Keratinocyte (primary cell): ENCODE results near the gene PLAAT5. TPM values are rescaled to one million over a fixed set of nuclear protein-coding genes. Genes with fewer than 3 reads are reported as not detected.

ENCODE experiments used
- DNase-seq: peaks from one replicate; pipeline ENCODE4 v3.0.0-alpha.2; 2011; ENCODE audit warnings: low read depth, missing footprints, low spot score
- FAIRE-seq: peaks from 2 replicates; lab custom pipeline; 2011; peaks lifted over from hg19 to GRCh38; lab: Jason Lieb, UNC
- H2AFZ ChIP-seq: 2 replicates; pipeline ENCODE4 v1.6.0; 2012; ENCODE audit warnings: low read length, control low read depth, inconsistent platforms; ENCODE audit not compliant: control insufficient read depth
- H3K27ac ChIP-seq: 2 replicates; pipeline ENCODE4 v1.5.1; 2011; ENCODE audit warnings: low read length; ENCODE audit not compliant: control insufficient read depth, insufficient read depth
- H3K27me3 ChIP-seq: 3 replicates; pipeline ENCODE4 v1.6.0; 2011; ENCODE audit warnings: low read length; ENCODE audit not compliant: control insufficient read depth, insufficient read depth; ENCODE audit errors: extremely low read depth
- H3K36me3 ChIP-seq, 2 experiments: 2 replicates in 1 of 2; 3 replicates in 1 of 2; pipeline ENCODE4 v1.5.1; 2011; ENCODE audit warnings: low read length in 2 of 2, mild to moderate bottlenecking in 1 of 2; ENCODE audit not compliant: control insufficient read depth in 2 of 2, insufficient read depth in 2 of 2; ENCODE audit errors: extremely low read depth in 1 of 2
- H3K4me1 ChIP-seq: 3 replicates; pipeline ENCODE4 v1.5.1; 2011; ENCODE audit warnings: low read length; ENCODE audit not compliant: control insufficient read depth, insufficient read depth; ENCODE audit errors: extremely low read depth
- H3K4me2 ChIP-seq: 3 replicates; pipeline ENCODE4 v1.6.0; 2011; ENCODE audit warnings: low read depth, low read length; ENCODE audit not compliant: control insufficient read depth, insufficient read depth; ENCODE audit errors: extremely low read depth
- H3K4me3 ChIP-seq, 3 experiments: fragments of 200-600 bp in 1 of 3; sonication (generic) in 1 of 3; 2 replicates in 2 of 3; 3 replicates in 1 of 3; pipeline ENCODE4 v1.5.1; 2011 to 2016; ENCODE audit warnings: low read length in 3 of 3, mild to moderate bottlenecking in 3 of 3, control low read depth in 2 of 3, inconsistent platforms in 1 of 3, low read depth in 1 of 3, mixed read lengths in 1 of 3, mixed run types in 1 of 3, moderate library complexity in 1 of 3; ENCODE audit not compliant: control insufficient read depth in 2 of 3, insufficient read depth in 2 of 3; ENCODE audit errors: extremely low read depth in 1 of 3
- H3K79me2 ChIP-seq: 2 replicates; pipeline ENCODE4 v1.6.0; 2012; ENCODE audit warnings: low read length; ENCODE audit not compliant: control insufficient read depth, insufficient read depth
- H3K9ac ChIP-seq: 3 replicates; pipeline ENCODE4 v1.6.0; 2011; ENCODE audit warnings: low read length; ENCODE audit not compliant: control insufficient read depth, insufficient read depth; ENCODE audit errors: extremely low read depth
- H3K9me1 ChIP-seq: 3 replicates; pipeline ENCODE4 v1.6.0; 2011; ENCODE audit warnings: low read length; ENCODE audit not compliant: control insufficient read depth, insufficient read depth; ENCODE audit errors: extremely low read depth
- H3K9me3 ChIP-seq: 2 replicates; pipeline ENCODE4 v1.5.1; 2012; ENCODE audit warnings: low read depth, low read length; ENCODE audit not compliant: control insufficient read depth
- H4K20me1 ChIP-seq: 3 replicates; pipeline ENCODE4 v1.6.0; 2011; ENCODE audit warnings: low read length; ENCODE audit not compliant: control insufficient read depth, insufficient read depth; ENCODE audit errors: extremely low read depth
- CTCF ChIP-seq, 3 experiments: IDR thresholded peaks in 1 of 3; conservative IDR thresholded peaks in 1 of 3; optimal IDR thresholded peaks in 1 of 3; 2 replicates in 2 of 3; 3 replicates in 1 of 3; pipeline versions ENCODE3 to v1.5.1; 2011; ENCODE audit warnings: low read length in 3 of 3, mild to moderate bottlenecking in 3 of 3, moderate library complexity in 2 of 3, control low read depth in 1 of 3, inconsistent platforms in 1 of 3; ENCODE audit not compliant: insufficient read depth in 2 of 3; ENCODE audit errors: extremely low read depth in 1 of 3
- EZH2 ChIP-seq: IDR thresholded peaks from one replicate; pipeline ENCODE4 v1.6.1; 2012; ENCODE audit warnings: inconsistent platforms, mild to moderate bottlenecking, low read length, moderate library complexity
- dilution Hi-C: fragments of 300-500 bp; cut with MboI; formaldehyde crosslinking; loops from one replicate; pipeline ENCODE4 v1.7.0; 2020; ENCODE audit warnings: low sequenced_read_pairs; ENCODE audit not compliant: extremely low pct_ligation_motif_present
- polyA plus RNA-seq, 5 experiments: library from polyadenylated mRNA; depleted of rRNA in 3 of 5; stranded (reverse) in 3 of 5; stranded (forward) in 1 of 5; unstranded in 1 of 5; fragments of >200 nt; gene quantifications; 1 replicate in 1 of 5; 2 replicates in 3 of 5; 3 replicates in 1 of 5; pipeline versions ENCODE4 v1.2.1 to v1.2.3, GENCODE V29; 2011 to 2012; ENCODE audit warnings: missing spikeins in 2 of 5, low read depth in 1 of 5, low replicate concordance in 1 of 5

The PLAAT5 gene
- polyA plus RNA-seq, 1 donor (not counting 4 experiments of a cell fraction or from before 2014, with no cell fraction given) = not detected

GRCh38 chr11:63427971-63428508 lies 62.9 kb downstream of the PLAAT5 start:
- DNase-seq = no peak
- TF ChIP-seq EZH2 = no peak
- TF ChIP-seq CTCF (optimal IDR thresholded peaks at IDR 0.05 in 1 of 3, IDR thresholded peaks at IDR 0.05 in 1 of 3, conservative IDR thresholded peaks at IDR 0.05 in 1 of 3; ENCODE audit: extremely low read depth in 1 of 3, insufficient read depth in 2 of 3, low read length in 3 of 3) = no peak

GRCh38 chr11:63417174-63417852 lies 73.7 kb downstream of the PLAAT5 start:
- H3K4me2 ChIP-seq = no peak overlapping the region
- H3K9me3 ChIP-seq = no peaks in the 10 kb centered on the region
- no peaks in the 10 kb centered on the region for H3K79me2 ChIP-seq
- dilution Hi-C loops = no loop called here
- no peak overlapping the region for H2AFZ ChIP-seq
- no peaks in the 10 kb centered on the region for H4K20me1 ChIP-seq
- DNase-seq = no peak
- TF ChIP-seq CTCF (optimal IDR thresholded peaks at IDR 0.05 in 1 of 3, IDR thresholded peaks at IDR 0.05 in 1 of 3, conservative IDR thresholded peaks at IDR 0.05 in 1 of 3; ENCODE audit: extremely low read depth in 1 of 3, insufficient read depth in 2 of 3, low read length in 3 of 3) (no peak), EZH2 (no peak)
- H3K36me3 ChIP-seq = no peaks in the 10 kb centered on the region
- H3K9me1 ChIP-seq = no peaks in the 10 kb centered on the region
- no peak overlapping the region for H3K27ac ChIP-seq
- H3K4me1 ChIP-seq = no peaks in the 10 kb centered on the region
- FAIRE-seq = no peak
- H3K9ac ChIP-seq = no peak overlapping the region
- H3K4me3 ChIP-seq = no peak overlapping the region
- no peaks in the 10 kb centered on the region for H3K27me3 ChIP-seq

More at GRCh38 chr11:63427971-63428508, 62.9 kb downstream of the PLAAT5 start:
- H3K79me2 ChIP-seq = no peaks in the 10 kb centered on the region
- H3K9me1 ChIP-seq = no peaks in the 10 kb centered on the region
- H3K4me2 ChIP-seq = no peak overlapping the region
- no peak overlapping the region for H3K9ac ChIP-seq
- H3K9me3 ChIP-seq = no peaks in the 10 kb centered on the region
- H3K4me1 ChIP-seq = no peaks in the 10 kb centered on the region
- FAIRE-seq = no peak
- H3K27me3 ChIP-seq = no peaks in the 10 kb centered on the region
- no peak overlapping the region for H2AFZ ChIP-seq
- no peaks in the 10 kb centered on the region for H3K36me3 ChIP-seq
- no peaks in the 10 kb centered on the region for H4K20me1 ChIP-seq
- dilution Hi-C loops = no loop called here
- no peak overlapping the region for H3K4me3 ChIP-seq
- no peak overlapping the region for H3K27ac ChIP-seq

Other genes starting within 250 kb of the PLAAT5 start
- not detected in 3 replicates for gene SLC22A25, start 247.6 kb downstream of the PLAAT5 start, polyA plus RNA-seq
- gene SLC22A9, start 121.4 kb downstream of the PLAAT5 start, polyA plus RNA-seq = not detected in 3 replicates
- gene LGALS12, start 14.9 kb upstream of the PLAAT5 start, polyA plus RNA-seq = not detected in 3 replicates
- gene PLAAT4, start 45.6 kb upstream of the PLAAT5 start, polyA plus RNA-seq = 1.3 to 2.0 TPM (median 1.9 TPM) in 3 replicates
- 0.29 to 1.4 TPM (median 0.46 TPM) in 3 replicates for gene PLAAT2, start 72.2 kb upstream of the PLAAT5 start, polyA plus RNA-seq
- gene PLAAT3, start 123.3 kb upstream of the PLAAT5 start, polyA plus RNA-seq = 0.17 to 0.29 TPM (median 0.20 TPM) in 3 replicates
- gene ATL3, start 180.2 kb upstream of the PLAAT5 start, polyA plus RNA-seq = 24.8 to 47.4 TPM (median 36.5 TPM) in 3 replicates
- 29.3 to 53.2 TPM (median 50.8 TPM) in 3 replicates for gene RTN3, start 190.3 kb upstream of the PLAAT5 start, polyA plus RNA-seq